ENCODE measurements around the gene ANXA9. TPM values are rescaled to one million over a fixed set of nuclear protein-coding genes. Genes with fewer than 3 reads are reported as not detected.

The ANXA9 gene
- total RNA-seq, 2 experiments from 2014 or later = 0.65 to 1.1 TPM

DNA sequence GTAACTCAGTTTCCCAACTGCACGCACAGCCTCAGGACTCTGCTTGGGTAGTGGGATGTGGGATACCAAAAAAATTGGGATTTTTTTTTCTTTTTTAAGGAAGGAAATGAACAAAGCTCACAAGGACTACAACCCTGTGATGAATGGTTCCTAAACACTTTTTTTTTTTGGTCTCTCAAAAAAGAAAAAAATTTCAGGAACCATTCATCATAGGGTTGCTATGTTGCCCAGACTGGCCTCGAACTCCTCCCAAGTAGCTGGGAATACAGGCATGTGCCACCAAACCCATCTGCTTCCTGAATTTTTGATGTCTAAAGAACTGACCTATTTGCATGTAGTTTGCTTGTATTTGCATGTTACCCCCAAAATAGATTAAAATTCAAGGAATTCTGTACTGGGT is 17.8 kb downstream of the ANXA9 start:
- H3K4me1 ChIP-seq (ENCODE audit: insufficient read depth, low read length, poor library complexity, severe bottlenecking) = peaks cover 21% of the 10 kb centered on the region
- H3K27ac ChIP-seq (ENCODE audit: low read depth, low read length, poor library complexity, severe bottlenecking) = no peak overlapping the region
- no peak overlapping the region for H3K4me2 ChIP-seq (ENCODE audit: low read length)
- H3K9me3 ChIP-seq (ENCODE audit: low read length) = no peaks in the 10 kb centered on the region
- CTCF ChIA-PET (ENCODE audit: unreplicated experiment) = no interaction called here
- POLR2A ChIA-PET = no interaction called here
- DNase-seq (ENCODE audit: low spot score) = no peak
- TF ChIP-seq EZH2phosphoT487 (IDR thresholded peaks at IDR 0.05; ENCODE audit: borderline replicate concordance, low read depth, low read length) = no peak
- TF ChIP-seq, protein P1, sequence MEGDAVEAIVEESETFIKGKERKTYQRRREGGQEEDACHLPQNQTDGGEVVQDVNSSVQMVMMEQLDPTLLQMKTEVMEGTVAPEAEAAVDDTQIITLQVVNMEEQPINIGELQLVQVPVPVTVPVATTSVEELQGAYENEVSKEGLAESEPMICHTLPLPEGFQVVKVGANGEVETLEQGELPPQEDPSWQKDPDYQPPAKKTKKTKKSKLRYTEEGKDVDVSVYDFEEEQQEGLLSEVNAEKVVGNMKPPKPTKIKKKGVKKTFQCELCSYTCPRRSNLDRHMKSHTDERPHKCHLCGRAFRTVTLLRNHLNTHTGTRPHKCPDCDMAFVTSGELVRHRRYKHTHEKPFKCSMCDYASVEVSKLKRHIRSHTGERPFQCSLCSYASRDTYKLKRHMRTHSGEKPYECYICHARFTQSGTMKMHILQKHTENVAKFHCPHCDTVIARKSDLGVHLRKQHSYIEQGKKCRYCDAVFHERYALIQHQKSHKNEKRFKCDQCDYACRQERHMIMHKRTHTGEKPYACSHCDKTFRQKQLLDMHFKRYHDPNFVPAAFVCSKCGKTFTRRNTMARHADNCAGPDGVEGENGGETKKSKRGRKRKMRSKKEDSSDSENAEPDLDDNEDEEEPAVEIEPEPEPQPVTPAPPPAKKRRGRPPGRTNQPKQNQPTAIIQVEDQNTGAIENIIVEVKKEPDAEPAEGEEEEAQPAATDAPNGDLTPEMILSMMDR (conservative IDR thresholded peaks at IDR 0.05; ENCODE audit: low read length) = no peak
- H2AFZ ChIP-seq (ENCODE audit: low read length) = no peak overlapping the region
- BruUV-seq (replicated peaks) = no TSS peak
- H3K79me2 ChIP-seq (ENCODE audit: insufficient read depth, low read depth, low read length) = no peaks in the 10 kb centered on the region
- H4K20me1 ChIP-seq (ENCODE audit: insufficient read depth, low read length) = no peaks in the 10 kb centered on the region
- intact Hi-C loops (cut with micrococcal nuclease; ENCODE audit: unreplicated experiment) = no loop called here
- H3K36me3 ChIP-seq (ENCODE audit: insufficient read depth, low read length) = no peaks in the 10 kb centered on the region
- H3K9me2 ChIP-seq (ENCODE audit: insufficient read depth, low read length) = no peaks in the 10 kb centered on the region
- no peak overlapping the region for H3K4me3 ChIP-seq (ENCODE audit: low read depth, low read length, poor library complexity, severe bottlenecking)

DNA sequence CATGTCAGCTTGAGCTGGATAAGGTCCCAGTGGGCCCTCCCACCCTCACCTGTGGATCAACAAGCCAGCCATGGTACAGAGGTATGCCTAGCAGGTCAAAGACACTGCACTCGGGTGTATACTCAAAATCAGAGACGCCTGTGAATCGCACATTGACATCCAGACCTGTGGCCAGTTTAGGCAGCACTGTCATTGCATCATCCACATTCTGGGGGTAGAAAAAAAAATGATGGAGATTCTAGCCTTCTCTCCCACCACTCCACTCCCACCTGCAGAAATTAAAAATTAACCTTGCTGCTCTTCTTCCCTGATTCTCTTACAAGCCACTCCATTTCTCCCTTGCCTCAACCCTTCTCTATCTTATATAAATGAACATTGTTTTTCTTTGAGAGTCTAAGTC is 18.3 kb downstream of the ANXA9 start:
- peaks cover 26% of the 10 kb centered on the region for H3K4me1 ChIP-seq (ENCODE audit: insufficient read depth, low read length, poor library complexity, severe bottlenecking)
- H4K20me1 ChIP-seq (ENCODE audit: insufficient read depth, low read length) = no peaks in the 10 kb centered on the region
- no peaks in the 10 kb centered on the region for H3K79me2 ChIP-seq (ENCODE audit: insufficient read depth, low read depth, low read length)
- no TSS peak for BruUV-seq (replicated peaks)
- H2AFZ ChIP-seq (ENCODE audit: low read length) = no peak overlapping the region
- intact Hi-C loops (cut with micrococcal nuclease; ENCODE audit: unreplicated experiment) = no loop called here
- H3K9me3 ChIP-seq (ENCODE audit: low read length) = no peaks in the 10 kb centered on the region
- no peak overlapping the region for H3K27ac ChIP-seq (ENCODE audit: low read depth, low read length, poor library complexity, severe bottlenecking)
- H3K4me2 ChIP-seq (ENCODE audit: low read length) = no peak overlapping the region
- DNase-seq (ENCODE audit: low spot score) = no peak
- no peaks in the 10 kb centered on the region for H3K9me2 ChIP-seq (ENCODE audit: insufficient read depth, low read length)
- H3K4me3 ChIP-seq (ENCODE audit: low read depth, low read length, poor library complexity, severe bottlenecking) = no peak overlapping the region
- no peaks in the 10 kb centered on the region for H3K36me3 ChIP-seq (ENCODE audit: insufficient read depth, low read length)
- no peak for TF ChIP-seq EZH2phosphoT487 (IDR thresholded peaks at IDR 0.05; ENCODE audit: borderline replicate concordance, low read depth, low read length)
- TF ChIP-seq, protein P1 (conservative IDR thresholded peaks at IDR 0.05; ENCODE audit: low read length) = no peak
- CTCF ChIA-PET (ENCODE audit: unreplicated experiment) = no interaction called here
- POLR2A ChIA-PET = interaction anchor here (0.6 kb wide), 1 partner anchor 120 kb away, joined by 3 read pairs; no protein-coding TSS in a partner anchor

DNA sequence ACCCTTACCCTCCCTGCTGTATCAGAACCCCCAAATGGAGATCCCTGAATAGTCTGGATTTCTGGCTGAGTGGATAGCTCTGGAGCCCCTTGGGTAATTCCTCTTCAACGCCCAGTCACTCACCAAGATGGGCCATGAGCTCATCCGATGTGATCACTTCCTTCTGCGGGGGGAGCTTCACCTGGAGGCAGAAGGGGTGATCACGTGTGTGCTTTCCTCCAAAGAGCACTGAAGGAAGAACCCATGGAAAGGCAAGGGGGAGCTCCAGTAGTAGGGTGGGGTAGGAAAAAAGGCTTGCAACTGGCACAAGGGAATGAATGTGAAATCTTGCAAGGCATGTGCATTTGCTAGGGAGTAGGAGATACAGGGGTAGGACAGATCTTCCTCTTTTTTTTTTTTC is 19.5 kb downstream of the ANXA9 start:
- ChIA-PET CTCF (ENCODE audit: unreplicated experiment) (no interaction called here), POLR2A (interaction anchor here (0.6 kb wide), 2 partner anchors 74 to 80 kb away, joined by 5 to 6 read pairs; no protein-coding TSS in a partner anchor)
- intact Hi-C loops (cut with micrococcal nuclease; ENCODE audit: unreplicated experiment) = no loop called here
- no peaks in the 10 kb centered on the region for H4K20me1 ChIP-seq (ENCODE audit: insufficient read depth, low read length)
- no peaks in the 10 kb centered on the region for H3K79me2 ChIP-seq (ENCODE audit: insufficient read depth, low read depth, low read length)
- no peaks in the 10 kb centered on the region for H3K9me3 ChIP-seq (ENCODE audit: low read length)
- H3K4me1 ChIP-seq (ENCODE audit: insufficient read depth, low read length, poor library complexity, severe bottlenecking) = peaks cover 38% of the 10 kb centered on the region
- TF ChIP-seq, protein P1 (conservative IDR thresholded peaks at IDR 0.05; ENCODE audit: low read length) = no peak
- no peak for TF ChIP-seq EZH2phosphoT487 (IDR thresholded peaks at IDR 0.05; ENCODE audit: borderline replicate concordance, low read depth, low read length)
- no TSS peak for BruUV-seq (replicated peaks)
- no peak overlapping the region for H2AFZ ChIP-seq (ENCODE audit: low read length)
- no peak for DNase-seq (ENCODE audit: low spot score)
- H3K9me2 ChIP-seq (ENCODE audit: insufficient read depth, low read length) = no peaks in the 10 kb centered on the region
- H3K4me2 ChIP-seq (ENCODE audit: low read length) = no peak overlapping the region
- H3K36me3 ChIP-seq (ENCODE audit: insufficient read depth, low read length) = no peaks in the 10 kb centered on the region
- H3K4me3 ChIP-seq (ENCODE audit: low read depth, low read length, poor library complexity, severe bottlenecking) = no peak overlapping the region
- H3K27ac ChIP-seq (ENCODE audit: low read depth, low read length, poor library complexity, severe bottlenecking) = no peak overlapping the region

All from OCI-LY7 (cell line).